Loucy (cell line): ENCODE measurements around the gene CCDC6.

Experiments
- H2AFZ ChIP-seq: fragments of 200-600 bp; sonication (generic); 2 replicates; pipeline ENCODE4 v1.6.0; 2016; ENCODE audit warnings: antibody characterized with exemption, mild to moderate bottlenecking, low read length, moderate library complexity
- H3F3A ChIP-seq: fragments of 200-600 bp; 2 replicates; pipeline ENCODE4 v1.6.0; 2016; ENCODE audit warnings: antibody characterized with exemption, low read depth, mild to moderate bottlenecking
- H3K27me3 ChIP-seq: fragments of 200-600 bp; sonication (generic); 2 replicates; pipeline ENCODE4 v1.6.1; 2014; ENCODE audit warnings: low read length, mild to moderate bottlenecking; ENCODE audit not compliant: insufficient read depth, poor library complexity, severe bottlenecking
- H3K36me3 ChIP-seq: fragments of 200-600 bp; sonication (generic); 2 replicates; pipeline ENCODE4 v1.6.1; 2016; ENCODE audit warnings: low read length; ENCODE audit not compliant: insufficient read depth
- H3K4me1 ChIP-seq: fragments of 200-600 bp; sonication (generic); 2 replicates; pipeline ENCODE4 v1.5.1; 2014; ENCODE audit warnings: low read length, mild to moderate bottlenecking; ENCODE audit not compliant: insufficient read depth, poor library complexity, severe bottlenecking
- H3K4me2 ChIP-seq: fragments of 200-600 bp; sonication (generic); 2 replicates; pipeline ENCODE4 v1.6.0; 2014; ENCODE audit warnings: antibody characterized with exemption, low read length, low read depth, mild to moderate bottlenecking; ENCODE audit not compliant: poor library complexity, severe bottlenecking
- H3K4me3 ChIP-seq: fragments of 200-600 bp; sonication (generic); 2 replicates; pipeline ENCODE4 v1.5.1; 2014; ENCODE audit warnings: low read length, mild to moderate bottlenecking, mixed read lengths; ENCODE audit not compliant: poor library complexity, severe bottlenecking
- H3K79me2 ChIP-seq: fragments of 200-600 bp; sonication (generic); 2 replicates; pipeline ENCODE4 v1.6.1; 2014; ENCODE audit warnings: low read length; ENCODE audit not compliant: insufficient read depth
- H3K9ac ChIP-seq: fragments of 200-600 bp; sonication (generic); 2 replicates; pipeline ENCODE4 v1.6.0; 2014; ENCODE audit warnings: mild to moderate bottlenecking, low read depth, low read length, moderate library complexity; ENCODE audit not compliant: poor library complexity, severe bottlenecking
- H3K9me2 ChIP-seq: fragments of 200-600 bp; sonication (generic); replicated peaks from 2 replicates; pipeline ENCODE4 v1.6.1; 2016; ENCODE audit warnings: low read depth, low read length, mixed read lengths
- H3K9me3 ChIP-seq: fragments of 200-600 bp; sonication (generic); 2 replicates; pipeline ENCODE4 v1.6.1; 2014; ENCODE audit warnings: mild to moderate bottlenecking, antibody characterized with exemption, low read length, low read depth; ENCODE audit not compliant: insufficient read depth
- H4K20me1 ChIP-seq: fragments of 200-600 bp; sonication (generic); 2 replicates; pipeline ENCODE4 v1.6.0; 2014; ENCODE audit warnings: antibody characterized with exemption, low read length, mild to moderate bottlenecking; ENCODE audit not compliant: insufficient read depth, poor library complexity, severe bottlenecking
- EZH2phosphoT487 ChIP-seq: fragments of 200-600 bp; IDR thresholded peaks from 2 replicates; pipeline ENCODE4 v1.6.1; 2018; ENCODE audit warnings: antibody characterized with exemption, mild to moderate bottlenecking, moderate library complexity, borderline replicate concordance
- TF ChIP-seq, protein P1 (sequence below): fragments of 200-600 bp; sonication (generic); conservative IDR thresholded peaks from 2 replicates; pipeline ENCODE4 v1.5.1; 2014; ENCODE audit warnings: mild to moderate bottlenecking, antibody characterized with exemption, low read length

CCDC6 gene

DNA sequence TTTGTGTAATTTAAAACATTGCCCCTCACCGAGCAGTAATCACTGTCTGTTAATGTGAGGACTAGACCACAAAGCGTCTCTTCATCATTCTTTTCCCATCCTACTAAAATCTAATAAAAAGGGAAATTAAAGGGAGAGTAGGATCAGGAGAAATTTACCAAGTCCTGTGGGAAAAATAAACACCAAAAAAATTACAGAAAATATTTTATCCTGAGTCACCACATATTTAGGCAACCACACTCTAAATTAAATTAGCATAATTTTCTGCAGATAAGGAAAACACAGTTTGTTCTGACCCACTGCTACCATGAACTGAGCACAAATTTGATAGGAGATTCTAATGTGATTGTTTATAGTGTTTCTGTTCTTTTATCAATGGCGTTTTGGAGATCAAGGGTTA is 49.3 kb downstream of the CCDC6 start:
- Histone ChIP-seq H3K4me3 (no peak overlapping the region), H3K36me3 (peaks cover 3% of the 10 kb centered on the region; the same call in 1 of the 2 replicates), H3K9me2 (no peaks in the 10 kb centered on the region), H3K4me2 (no peak overlapping the region), H2AFZ (no peak overlapping the region), H4K20me1 (peaks cover 6% of the 10 kb centered on the region), H3K4me1 (no peaks in the 10 kb centered on the region), H3K9me3 (0 out of 2 replicates have a peak, but pooled peaks cover 5% of the 10 kb centered on the region), H3F3A (no peaks in the 10 kb centered on the region), H3K27me3 (no peaks in the 10 kb centered on the region), H3K79me2 (peaks cover 86% of the 10 kb centered on the region), H3K9ac (no peak overlapping the region)
- no peak for TF ChIP-seq EZH2phosphoT487
- TF ChIP-seq, protein P1, sequence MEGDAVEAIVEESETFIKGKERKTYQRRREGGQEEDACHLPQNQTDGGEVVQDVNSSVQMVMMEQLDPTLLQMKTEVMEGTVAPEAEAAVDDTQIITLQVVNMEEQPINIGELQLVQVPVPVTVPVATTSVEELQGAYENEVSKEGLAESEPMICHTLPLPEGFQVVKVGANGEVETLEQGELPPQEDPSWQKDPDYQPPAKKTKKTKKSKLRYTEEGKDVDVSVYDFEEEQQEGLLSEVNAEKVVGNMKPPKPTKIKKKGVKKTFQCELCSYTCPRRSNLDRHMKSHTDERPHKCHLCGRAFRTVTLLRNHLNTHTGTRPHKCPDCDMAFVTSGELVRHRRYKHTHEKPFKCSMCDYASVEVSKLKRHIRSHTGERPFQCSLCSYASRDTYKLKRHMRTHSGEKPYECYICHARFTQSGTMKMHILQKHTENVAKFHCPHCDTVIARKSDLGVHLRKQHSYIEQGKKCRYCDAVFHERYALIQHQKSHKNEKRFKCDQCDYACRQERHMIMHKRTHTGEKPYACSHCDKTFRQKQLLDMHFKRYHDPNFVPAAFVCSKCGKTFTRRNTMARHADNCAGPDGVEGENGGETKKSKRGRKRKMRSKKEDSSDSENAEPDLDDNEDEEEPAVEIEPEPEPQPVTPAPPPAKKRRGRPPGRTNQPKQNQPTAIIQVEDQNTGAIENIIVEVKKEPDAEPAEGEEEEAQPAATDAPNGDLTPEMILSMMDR: no peak

DNA sequence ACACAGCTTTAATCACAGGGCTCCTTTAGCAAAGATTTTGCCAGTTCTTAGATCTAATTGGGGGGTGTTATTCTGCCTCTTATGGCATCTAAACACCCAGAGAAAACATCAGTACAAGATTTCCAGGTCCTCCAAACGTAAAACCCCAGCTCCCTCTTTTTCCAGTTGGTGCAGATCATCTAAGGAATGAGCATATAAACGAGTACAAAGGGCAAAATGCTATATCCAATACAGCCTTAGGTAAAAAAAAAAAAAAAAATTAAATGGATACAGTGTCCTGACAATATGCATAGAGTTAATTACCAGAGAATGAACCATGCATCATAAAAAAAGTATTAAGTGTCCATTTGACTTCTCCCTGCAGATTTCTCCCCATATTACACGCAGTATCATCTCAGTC is 50.3 kb downstream of the CCDC6 start:
- H3K4me1 ChIP-seq: no peaks in the 10 kb centered on the region
- TF ChIP-seq, protein P1: no peak
- no peak for TF ChIP-seq EZH2phosphoT487
- H3K4me2 ChIP-seq: no peak overlapping the region
- no peaks in the 10 kb centered on the region for H3K27me3 ChIP-seq
- H3K9me3 ChIP-seq: no peaks in the 10 kb centered on the region
- H3K9me2 ChIP-seq: no peaks in the 10 kb centered on the region
- peaks cover 11% of the 10 kb centered on the region; the same call in 1 of the 2 replicates for H3K36me3 ChIP-seq
- H3K9ac ChIP-seq: no peak overlapping the region
- H3F3A ChIP-seq: no peaks in the 10 kb centered on the region
- H3K4me3 ChIP-seq: no peak overlapping the region
- H3K79me2 ChIP-seq: peaks cover 77% of the 10 kb centered on the region
- H4K20me1 ChIP-seq: peaks cover 6% of the 10 kb centered on the region
- H2AFZ ChIP-seq: no peak overlapping the region

DNA sequence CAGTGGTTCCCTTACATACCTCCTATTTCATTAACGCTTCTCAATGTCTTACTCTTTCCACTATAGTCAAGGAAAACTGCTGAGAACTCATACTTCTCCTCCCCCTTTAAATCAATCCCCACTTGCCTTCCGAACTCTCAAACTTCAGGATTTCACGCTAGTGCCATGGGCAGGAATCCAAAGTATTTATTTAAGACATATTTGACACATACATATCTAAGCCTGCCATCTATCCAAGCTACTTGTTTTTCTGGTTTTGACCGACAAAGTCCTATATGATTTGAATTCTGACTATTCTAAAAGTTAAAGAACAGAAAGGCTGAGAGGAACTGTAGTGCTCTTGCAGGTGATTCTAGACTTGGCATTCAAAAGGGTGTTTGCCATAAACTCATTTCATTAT is 51.8 kb downstream of the CCDC6 start:
- H3K4me3 ChIP-seq: no peak overlapping the region

More for the DNA sequence above, 51.8 kb downstream of the CCDC6 start:
- no peak for TF ChIP-seq EZH2phosphoT487
- TF ChIP-seq, protein P1: no peak
- H3K9ac ChIP-seq: no peak overlapping the region
- H3K9me2 ChIP-seq: no peaks in the 10 kb centered on the region
- H3K9me3 ChIP-seq: no peaks in the 10 kb centered on the region
- H4K20me1 ChIP-seq: peaks cover 6% of the 10 kb centered on the region
- no peaks in the 10 kb centered on the region for H3K27me3 ChIP-seq
- no peak overlapping the region for H2AFZ ChIP-seq
- peaks cover 24% of the 10 kb centered on the region; the same call in 1 of the 2 replicates for H3K36me3 ChIP-seq
- no peak overlapping the region for H3K4me2 ChIP-seq
- H3K4me1 ChIP-seq: no peaks in the 10 kb centered on the region
- H3F3A ChIP-seq: no peaks in the 10 kb centered on the region
- peaks cover 61% of the 10 kb centered on the region for H3K79me2 ChIP-seq
